SK-N-SH treated with all-trans-retinoic acid at 6 μM for 48 hours (cell line): Measurements from ENCODE around the gene JARID2.

Experiments used
- ARNTL ChIP-seq: fragments of 450-650 bp; formaldehyde crosslinking; IDR thresholded peaks from 2 replicates; pipeline ENCODE4 v1.5.0; 2020; ENCODE audit warnings: low read depth, mild to moderate bottlenecking, moderate library complexity, borderline replicate concordance
- CSDC2 ChIP-seq: fragments of 250-450 bp; sonication (Bioruptor Pico); IDR thresholded peaks from 2 replicates; pipeline ENCODE4 v1.5.0; 2020; ENCODE audit warnings: mild to moderate bottlenecking, moderate library complexity
- ESRRG ChIP-seq: fragments of 250-450 bp; sonication (Bioruptor Pico); IDR thresholded peaks from 2 replicates; pipeline ENCODE4 v1.6.1; 2021; ENCODE audit warnings: mild to moderate bottlenecking
- PATZ1 ChIP-seq: fragments of 250-450 bp; sonication (Bioruptor Pico); IDR thresholded peaks from 2 replicates; pipeline ENCODE4 v1.8.0; 2020; ENCODE audit warnings: mild to moderate bottlenecking, moderate library complexity, borderline replicate concordance
- POU6F1 ChIP-seq: fragments of 250-450 bp; sonication (Bioruptor Pico); IDR thresholded peaks from 2 replicates; pipeline ENCODE4 v1.8.0; 2021; ENCODE audit warnings: low read depth, mild to moderate bottlenecking, moderate library complexity, borderline replicate concordance
- PPARA ChIP-seq: fragments of 250-450 bp; sonication (Bioruptor Pico); IDR thresholded peaks from 2 replicates; pipeline ENCODE4 v1.5.0; 2020; ENCODE audit warnings: mild to moderate bottlenecking, borderline replicate concordance
- ZFP3 ChIP-seq: fragments of 250-450 bp; sonication (Bioruptor Pico); IDR thresholded peaks from 2 replicates; pipeline ENCODE4 v1.5.0; 2020; ENCODE audit warnings: mild to moderate bottlenecking, moderate library complexity
- ZFP30 ChIP-seq: fragments of 450-650 bp; formaldehyde crosslinking; IDR thresholded peaks from 2 replicates; pipeline ENCODE4 v1.5.0; 2022; ENCODE audit warnings: mild to moderate bottlenecking, moderate library complexity
- TF ChIP-seq, protein P1 (sequence below): fragments of 250-450 bp; sonication (Bioruptor Pico); IDR thresholded peaks from 2 replicates; pipeline ENCODE4 v1.5.1; 2020; ENCODE audit warnings: low read depth, mild to moderate bottlenecking, moderate library complexity

DNA sequence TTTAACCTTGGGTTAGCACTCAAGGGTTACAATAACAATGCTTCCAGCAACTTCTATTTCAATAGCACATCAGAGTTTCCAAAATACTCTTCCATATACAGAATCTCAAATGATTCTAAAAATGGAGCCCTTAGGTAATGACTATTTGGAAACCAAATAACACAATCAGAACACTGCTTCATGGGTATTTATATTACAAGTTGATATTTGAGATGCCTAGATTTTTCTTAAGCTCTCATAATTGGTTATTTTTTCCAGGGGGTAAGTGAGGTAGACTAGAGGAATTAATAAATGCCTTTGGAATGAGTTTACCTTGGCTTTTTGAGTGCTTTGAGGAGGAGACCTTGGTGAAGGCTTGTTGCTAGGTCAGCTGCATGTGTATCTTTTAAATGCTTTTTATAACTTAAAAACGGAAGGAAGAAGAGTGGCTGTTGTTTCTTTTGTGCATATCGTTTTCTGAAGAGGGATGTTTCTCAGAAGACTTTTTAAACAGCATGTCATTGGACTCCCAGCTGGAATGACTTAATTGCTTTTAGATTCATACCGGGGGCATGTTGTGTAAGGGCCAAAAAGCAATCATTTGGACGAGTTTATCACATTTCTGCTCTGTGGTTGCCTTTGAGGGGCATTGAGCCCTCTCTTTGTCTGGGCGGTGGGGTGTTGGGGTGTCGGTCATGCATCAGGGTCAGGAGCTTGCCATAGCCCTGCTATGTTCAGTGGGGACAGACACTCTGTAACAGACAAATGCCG, 230.9 kb downstream of the JARID2 start:
- TF ChIP-seq ZFP3 (CRISPR knock-in tag) (no peak), ZFP30 (CRISPR knock-in tag) (no peak), ARNTL (no peak), CSDC2 (CRISPR knock-in tag) (no peak), POU6F1 (no peak), PATZ1 (CRISPR knock-in tag) (no peak), PPARA (no peak), ESRRG (CRISPR knock-in tag) (no peak)
- TF ChIP-seq, protein P1, sequence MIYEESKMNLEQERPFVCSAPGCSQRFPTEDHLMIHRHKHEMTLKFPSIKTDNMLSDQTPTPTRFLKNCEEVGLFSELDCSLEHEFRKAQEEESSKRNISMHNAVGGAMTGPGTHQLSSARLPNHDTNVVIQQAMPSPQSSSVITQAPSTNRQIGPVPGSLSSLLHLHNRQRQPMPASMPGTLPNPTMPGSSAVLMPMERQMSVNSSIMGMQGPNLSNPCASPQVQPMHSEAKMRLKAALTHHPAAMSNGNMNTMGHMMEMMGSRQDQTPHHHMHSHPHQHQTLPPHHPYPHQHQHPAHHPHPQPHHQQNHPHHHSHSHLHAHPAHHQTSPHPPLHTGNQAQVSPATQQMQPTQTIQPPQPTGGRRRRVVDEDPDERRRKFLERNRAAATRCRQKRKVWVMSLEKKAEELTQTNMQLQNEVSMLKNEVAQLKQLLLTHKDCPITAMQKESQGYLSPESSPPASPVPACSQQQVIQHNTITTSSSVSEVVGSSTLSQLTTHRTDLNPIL (CRISPR knock-in tag): no peak
